OCI-LY7 (cell line): Measurements from ENCODE around the gene DCTN3. TPM values are rescaled to one million over a fixed set of nuclear protein-coding genes. Genes with fewer than 3 reads are reported as not detected.

ENCODE experiments used
- BruUV-seq: library from RNA; stranded (reverse); fragments of 400-500 nt; replicated peaks from 2 replicates; lab custom pipeline; 2021; lab: Mats Ljungman, UMichigan
- CTCF ChIA-PET: fragments of 300-600 bp; sonication (Branson Sonifier 250); formaldehyde crosslinking; loops from one replicate; lab custom pipeline; 2022; ENCODE audit warnings: antibody characterized with exemption; ENCODE audit not compliant: unreplicated experiment; lab: Charles Lee
- POLR2A ChIA-PET: fragments of 300-600 bp; sonication (Branson Sonifier 250); formaldehyde crosslinking; loops from one replicate; lab custom pipeline; 2022; ENCODE audit warnings: antibody characterized with exemption; lab: Charles Lee
- DNase-seq: peaks from one replicate; pipeline ENCODE4 v3.0.0-alpha.2; 2015; ENCODE audit warnings: low spot score
- H2AFZ ChIP-seq: fragments of 200-600 bp; sonication (generic), shearing (Covaris generic); 2 replicates; pipeline ENCODE4 v1.6.1; 2014; ENCODE audit warnings: mild to moderate bottlenecking, antibody characterized with exemption, low read length, moderate library complexity
- H3K27ac ChIP-seq: fragments of 200-600 bp; sonication (generic); 2 replicates; pipeline ENCODE4 v1.5.1; 2014; ENCODE audit warnings: mixed run types, low read depth, mild to moderate bottlenecking, moderate library complexity, low read length, inconsistent platforms; ENCODE audit not compliant: poor library complexity, severe bottlenecking
- H3K36me3 ChIP-seq: fragments of 200-600 bp; sonication (generic); 2 replicates; pipeline ENCODE4 v1.6.1; 2014; ENCODE audit warnings: mild to moderate bottlenecking, antibody characterized with exemption, low read length, moderate library complexity, mixed read lengths; ENCODE audit not compliant: insufficient read depth
- H3K4me1 ChIP-seq: fragments of 200-600 bp; sonication (generic); 2 replicates; pipeline ENCODE4 v1.5.1; 2014; ENCODE audit warnings: mild to moderate bottlenecking, low read length; ENCODE audit not compliant: insufficient read depth, poor library complexity, severe bottlenecking
- H3K4me2 ChIP-seq: fragments of 200-600 bp; sonication (generic); 2 replicates; pipeline ENCODE4 v1.6.1; 2014; ENCODE audit warnings: mild to moderate bottlenecking, low read length
- H3K4me3 ChIP-seq: fragments of 200-600 bp; sonication (generic); 2 replicates; pipeline ENCODE4 v1.5.1; 2014; ENCODE audit warnings: mild to moderate bottlenecking, low read depth, low read length; ENCODE audit not compliant: poor library complexity, severe bottlenecking
- H3K79me2 ChIP-seq: fragments of 200-600 bp; sonication (generic); 2 replicates; pipeline ENCODE4 v1.6.1; 2016; ENCODE audit warnings: low read depth, mild to moderate bottlenecking, low read length, moderate library complexity, mixed read lengths; ENCODE audit not compliant: insufficient read depth
- H3K9me2 ChIP-seq: fragments of 200-600 bp; sonication (generic); 2 replicates; pipeline ENCODE4 v1.6.1; 2016; ENCODE audit warnings: mild to moderate bottlenecking, low read length, mixed read lengths; ENCODE audit not compliant: insufficient read depth
- H3K9me3 ChIP-seq: fragments of 200-600 bp; sonication (generic); 2 replicates; pipeline ENCODE4 v1.6.1; 2014; ENCODE audit warnings: mild to moderate bottlenecking, mixed run types, low read length, mixed read lengths
- H4K20me1 ChIP-seq: fragments of 200-600 bp; sonication (generic); 2 replicates; pipeline ENCODE4 v1.6.1; 2014; ENCODE audit warnings: mild to moderate bottlenecking, antibody characterized with exemption, low read length, moderate library complexity, mixed read lengths; ENCODE audit not compliant: insufficient read depth
- EZH2phosphoT487 ChIP-seq: fragments of 200-600 bp; sonication (generic); IDR thresholded peaks from 2 replicates; pipeline ENCODE4 v1.6.1; 2018; ENCODE audit warnings: low read depth, borderline replicate concordance, mild to moderate bottlenecking, mixed run types, antibody characterized with exemption, low read length, moderate library complexity, mixed read lengths
- intact Hi-C: fragments of 100-400 bp; cut with micrococcal nuclease; formaldehyde crosslinking; loops from one replicate; pipeline ENCODE4 v1.10.0; 2022; ENCODE audit not compliant: unreplicated experiment
- total RNA-seq, 2 experiments: library from RNA; depleted of rRNA in 1 of 2; stranded (reverse); fragments of >200 nt in 1 of 2; shearing (Covaris generic) in 1 of 2; gene quantifications; 2 replicates each; pipeline ENCODE4 v1.2.3, GENCODE V29; 2014 to 2022
- TF ChIP-seq, protein P1 (sequence below): fragments of 200-600 bp; sonication (generic); conservative IDR thresholded peaks from 2 replicates; pipeline ENCODE4 v1.5.1; 2014; ENCODE audit warnings: mild to moderate bottlenecking, antibody characterized with exemption, low read length, moderate library complexity, mixed read lengths

Gene DCTN3
- total RNA-seq, 2 experiments from 2014 or later, result 79.7 to 84.2 TPM

DNA sequence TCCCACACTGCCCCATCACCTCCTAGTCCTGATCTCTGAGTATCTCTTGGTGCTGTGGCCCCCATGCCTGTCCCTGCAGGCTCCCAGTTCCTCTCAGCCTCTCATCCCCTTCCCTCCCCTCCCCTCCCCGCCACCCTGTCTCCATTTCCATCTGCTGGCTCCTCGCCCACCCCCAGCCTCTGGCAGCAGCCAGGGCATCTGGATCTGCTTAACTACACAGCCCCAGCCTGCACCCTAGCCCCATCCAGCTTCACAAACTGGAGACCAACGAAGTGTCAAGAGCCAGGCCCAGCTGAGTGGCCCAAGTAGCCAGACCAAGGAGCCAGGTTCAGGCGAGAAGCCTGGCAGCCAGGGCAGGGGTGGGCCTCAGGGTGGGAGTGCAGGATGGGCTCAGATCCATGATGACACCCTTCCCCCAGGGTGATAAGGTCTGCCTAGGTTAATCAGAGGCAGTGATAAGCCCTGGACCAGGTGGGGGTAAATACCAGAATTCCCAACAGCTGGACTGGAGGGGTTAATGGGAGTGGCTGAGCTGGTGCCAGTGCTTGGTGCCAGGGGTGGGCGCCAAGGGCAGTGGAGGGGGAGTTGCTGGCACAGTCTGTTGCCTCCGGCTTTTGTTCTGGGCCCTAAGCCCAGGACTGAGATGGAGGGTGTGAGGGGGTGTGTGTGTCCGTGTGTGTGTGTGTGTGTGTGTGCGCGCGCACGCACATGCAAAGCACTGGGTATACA, 34.2 kb upstream of the DCTN3 start:
- CTCF ChIA-PET, result no interaction called here
- H3K9me2 ChIP-seq, result no peaks in the 10 kb centered on the region
- intact Hi-C loops, result no loop called here
- no peak overlapping the region for H3K27ac ChIP-seq
- POLR2A ChIA-PET, result no interaction called here
- H3K4me2 ChIP-seq, result no peak overlapping the region
- H3K79me2 ChIP-seq, result no peaks in the 10 kb centered on the region
- no peak for DNase-seq
- H2AFZ ChIP-seq, result no peak overlapping the region
- no TSS peak for BruUV-seq
- H3K4me3 ChIP-seq, result no peak overlapping the region
- peaks cover 4% of the 10 kb centered on the region for H3K4me1 ChIP-seq
- peaks cover 7% of the 10 kb centered on the region for H3K36me3 ChIP-seq
- TF ChIP-seq, protein P1, sequence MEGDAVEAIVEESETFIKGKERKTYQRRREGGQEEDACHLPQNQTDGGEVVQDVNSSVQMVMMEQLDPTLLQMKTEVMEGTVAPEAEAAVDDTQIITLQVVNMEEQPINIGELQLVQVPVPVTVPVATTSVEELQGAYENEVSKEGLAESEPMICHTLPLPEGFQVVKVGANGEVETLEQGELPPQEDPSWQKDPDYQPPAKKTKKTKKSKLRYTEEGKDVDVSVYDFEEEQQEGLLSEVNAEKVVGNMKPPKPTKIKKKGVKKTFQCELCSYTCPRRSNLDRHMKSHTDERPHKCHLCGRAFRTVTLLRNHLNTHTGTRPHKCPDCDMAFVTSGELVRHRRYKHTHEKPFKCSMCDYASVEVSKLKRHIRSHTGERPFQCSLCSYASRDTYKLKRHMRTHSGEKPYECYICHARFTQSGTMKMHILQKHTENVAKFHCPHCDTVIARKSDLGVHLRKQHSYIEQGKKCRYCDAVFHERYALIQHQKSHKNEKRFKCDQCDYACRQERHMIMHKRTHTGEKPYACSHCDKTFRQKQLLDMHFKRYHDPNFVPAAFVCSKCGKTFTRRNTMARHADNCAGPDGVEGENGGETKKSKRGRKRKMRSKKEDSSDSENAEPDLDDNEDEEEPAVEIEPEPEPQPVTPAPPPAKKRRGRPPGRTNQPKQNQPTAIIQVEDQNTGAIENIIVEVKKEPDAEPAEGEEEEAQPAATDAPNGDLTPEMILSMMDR, result no peak
- no peak for TF ChIP-seq EZH2phosphoT487
- H4K20me1 ChIP-seq, result no peaks in the 10 kb centered on the region
- H3K9me3 ChIP-seq, result no peaks in the 10 kb centered on the region

DNA sequence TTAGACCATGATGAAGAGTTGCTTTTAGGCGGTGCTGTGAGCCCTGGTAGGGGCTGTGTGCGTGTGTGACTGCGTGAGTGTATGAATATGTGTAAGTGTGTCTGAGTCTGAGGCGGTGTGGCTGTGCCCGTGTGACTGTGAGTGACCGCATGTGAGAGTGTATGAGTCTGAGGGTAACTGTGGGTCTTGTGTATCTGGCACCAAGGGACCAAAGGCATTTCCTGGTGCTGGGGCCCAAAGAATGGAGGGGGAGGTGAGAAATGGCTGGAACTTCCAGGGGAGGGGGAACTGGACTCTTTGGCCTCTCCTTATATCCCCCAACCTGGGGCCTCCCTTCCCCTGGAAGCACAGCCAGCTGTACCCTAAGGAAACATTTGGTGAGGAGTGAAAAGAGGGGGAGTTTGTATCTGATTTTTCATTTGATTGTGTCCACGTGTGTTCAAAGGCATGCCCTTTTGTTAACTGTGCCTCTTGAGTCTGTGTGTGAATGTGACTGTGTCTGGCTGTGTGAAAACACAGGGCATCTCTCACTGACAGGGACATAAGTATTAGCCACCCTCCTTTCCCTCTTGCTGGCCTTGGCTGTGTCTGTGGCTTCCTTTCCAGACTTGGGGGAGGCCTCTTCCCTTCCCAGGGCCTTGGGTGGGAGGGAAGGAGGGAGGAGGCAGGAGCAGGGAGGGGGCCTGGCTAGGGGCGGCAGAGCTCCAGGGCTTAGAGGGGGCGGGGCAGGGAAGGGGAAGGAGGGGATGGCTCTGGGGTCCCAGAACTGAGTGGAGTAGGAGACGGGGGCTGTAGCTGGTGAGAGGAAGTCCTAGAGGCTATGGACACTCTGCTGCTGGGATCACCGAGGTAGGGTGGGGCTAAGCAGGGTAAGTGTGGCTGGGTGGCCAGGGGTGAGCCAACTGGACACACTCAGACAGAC, 33.1 kb upstream of the DCTN3 start:
- no peak overlapping the region for H3K27ac ChIP-seq
- BruUV-seq, result no TSS peak
- intact Hi-C loops, result no loop called here
- H3K4me2 ChIP-seq, result no peak overlapping the region
- no peak for DNase-seq
- H3K36me3 ChIP-seq, result peaks cover 18% of the 10 kb centered on the region
- no peaks in the 10 kb centered on the region for H3K9me2 ChIP-seq
- ChIA-PET CTCF (no interaction called here), POLR2A (no interaction called here)
- no peaks in the 10 kb centered on the region for H3K79me2 ChIP-seq
- no peak overlapping the region for H2AFZ ChIP-seq
- peaks cover 4% of the 10 kb centered on the region for H3K4me1 ChIP-seq
- TF ChIP-seq EZH2phosphoT487, result no peak
- TF ChIP-seq, protein P1, result no peak
- no peaks in the 10 kb centered on the region for H4K20me1 ChIP-seq
- no peaks in the 10 kb centered on the region for H3K9me3 ChIP-seq
- H3K4me3 ChIP-seq, result no peak overlapping the region
